ENCODE results near the gene CHD2.
A peak's percentile ranks its signal among the peaks of the same experiment; 100 is the strongest.

The CHD2 gene

GRCh38 chr15:92885224-92886041, 14.7 kb upstream of the CHD2 start:
- DNase-seq: peak; percentile 15

- no peak for DNase-seq
Observed at GRCh38 chr15:92886042-92886537, 14.0 kb upstream of the CHD2 start.

DNA sequence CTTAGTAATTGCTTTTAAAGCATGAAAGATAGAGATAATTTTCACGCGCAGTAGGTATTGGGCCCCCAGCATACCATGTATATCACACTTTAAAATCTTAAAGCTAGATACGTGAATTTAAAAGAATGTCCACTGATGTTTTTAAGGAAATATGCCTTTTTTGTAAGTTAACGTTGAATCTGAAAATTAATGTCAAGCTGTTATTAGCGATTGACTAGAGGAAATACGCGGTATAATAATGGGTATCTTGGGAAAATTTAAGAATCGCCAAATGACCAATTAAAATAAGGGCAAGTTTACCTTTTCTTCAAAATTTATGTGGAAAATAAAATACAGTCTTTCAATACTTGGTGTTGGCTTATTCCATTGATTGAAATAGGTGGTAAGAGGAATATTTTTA, 13.3 kb upstream of the CHD2 start:
- DNase-seq: no peak

DNA sequence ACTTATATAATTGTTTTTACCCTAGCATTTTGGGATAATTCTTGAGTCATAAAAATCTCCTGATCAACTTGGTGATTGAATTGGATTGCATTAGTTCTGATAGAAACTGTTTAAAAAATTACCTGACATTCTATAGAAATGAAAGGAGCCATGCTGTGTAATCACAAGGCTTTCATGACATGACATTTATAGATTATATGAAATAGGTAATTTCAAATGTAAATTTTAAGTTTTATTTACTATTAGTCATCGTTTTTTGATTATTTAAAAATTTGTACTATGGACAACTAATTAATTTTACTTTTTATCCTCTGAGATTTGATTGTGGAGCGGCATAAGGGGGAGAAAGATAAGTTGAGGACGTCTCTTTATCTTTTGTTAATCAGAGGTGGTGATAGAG, 12.3 kb upstream of the CHD2 start:
- DNase-seq: no peak

- no peak for DNase-seq
Observed at GRCh38 chr15:92889390-92890107, 10.6 kb upstream of the CHD2 start.

- DNase-seq: no peak
Observed at GRCh38 chr15:92891533-92892200, 8.5 kb upstream of the CHD2 start.

DNA sequence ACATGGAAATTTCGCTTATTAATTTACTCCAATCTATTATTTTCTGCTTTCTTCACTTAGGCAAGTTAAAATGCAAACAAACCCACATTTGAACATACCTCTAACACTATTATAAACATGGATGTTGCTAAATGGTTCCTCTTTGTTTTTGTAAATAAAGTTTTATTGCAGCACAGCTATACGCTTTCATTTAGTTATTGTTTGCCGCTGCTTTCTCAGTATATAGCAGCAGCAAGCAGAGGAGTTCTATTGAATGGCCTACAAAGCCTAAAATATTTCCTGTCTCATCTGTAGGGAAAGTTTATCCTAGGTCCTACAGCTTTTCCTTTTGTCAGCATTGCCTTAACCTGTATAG, 7.9 kb upstream of the CHD2 start:
- no peak for DNase-seq

GRCh38 chr15:92893200-92893599, 6.9 kb upstream of the CHD2 start:
- no peak for DNase-seq

- no peak for DNase-seq
Observed at GRCh38 chr15:92896561-92896960, 3.6 kb upstream of the CHD2 start.

DNA sequence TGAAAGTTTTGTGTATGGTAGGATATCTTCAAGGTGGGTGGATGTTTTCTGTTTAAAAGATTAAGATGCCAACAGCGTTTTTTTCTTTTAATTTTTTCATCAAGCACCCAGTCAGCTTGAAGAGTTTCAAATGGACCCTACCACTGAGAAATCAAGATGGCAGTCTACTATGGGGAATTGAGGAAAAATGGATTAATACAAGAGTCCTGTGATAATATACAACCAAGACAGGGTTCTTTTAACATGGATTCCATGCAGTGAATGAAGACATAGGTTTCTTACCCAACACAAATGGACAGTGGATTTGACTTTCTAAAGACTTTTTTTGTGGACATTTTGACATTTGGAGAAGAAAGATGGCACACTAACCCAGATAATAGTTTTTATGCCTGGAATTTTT, 2.5 kb upstream of the CHD2 start:
- DNase-seq: no peak

DNA sequence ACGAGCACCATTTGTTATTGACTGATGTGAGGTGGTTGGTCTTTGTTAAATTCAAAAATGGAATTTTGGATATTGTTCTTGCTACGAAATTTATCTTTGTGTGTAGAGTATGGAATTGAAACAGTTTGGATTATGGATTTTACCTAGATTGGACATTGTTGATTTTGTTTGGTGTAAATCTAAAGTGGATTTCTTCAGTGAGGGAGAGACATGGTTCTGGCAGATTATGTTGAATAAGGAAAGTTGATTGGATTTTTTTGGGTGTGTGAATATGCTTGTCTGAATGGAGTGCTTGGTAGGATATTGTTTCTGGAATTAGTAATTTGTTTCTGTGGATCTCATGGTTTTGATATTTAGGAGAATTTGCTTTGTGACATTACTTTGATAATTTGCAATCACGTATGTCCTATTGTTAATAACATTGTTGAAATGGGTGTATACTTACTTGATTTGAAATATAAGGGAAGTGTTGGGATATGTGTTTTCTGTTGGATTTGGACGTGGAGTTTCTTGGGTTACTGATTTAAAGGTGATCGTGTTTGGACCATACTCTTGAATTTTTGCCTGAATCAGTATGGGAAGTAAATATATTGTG, 1.0 kb upstream of the CHD2 start:
- no peak for DNase-seq

DNA sequence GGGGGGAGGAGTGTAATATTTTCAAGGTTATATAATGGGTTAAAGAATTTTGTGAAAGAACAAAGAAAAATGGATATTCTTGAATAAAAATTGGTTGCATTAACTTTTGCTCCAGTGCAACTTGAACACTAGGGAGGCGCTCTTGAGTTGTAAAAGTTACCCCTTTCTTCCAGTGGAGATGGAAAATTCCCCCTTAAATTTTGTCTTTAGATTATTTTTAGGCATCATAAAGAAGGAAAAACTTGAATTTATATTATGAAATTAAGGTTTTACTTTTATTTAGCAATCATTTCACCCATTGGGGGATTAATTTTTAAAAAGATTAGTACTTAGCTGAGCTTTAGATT, 550 bp upstream of the CHD2 start:
- no peak for DNase-seq

DNA sequence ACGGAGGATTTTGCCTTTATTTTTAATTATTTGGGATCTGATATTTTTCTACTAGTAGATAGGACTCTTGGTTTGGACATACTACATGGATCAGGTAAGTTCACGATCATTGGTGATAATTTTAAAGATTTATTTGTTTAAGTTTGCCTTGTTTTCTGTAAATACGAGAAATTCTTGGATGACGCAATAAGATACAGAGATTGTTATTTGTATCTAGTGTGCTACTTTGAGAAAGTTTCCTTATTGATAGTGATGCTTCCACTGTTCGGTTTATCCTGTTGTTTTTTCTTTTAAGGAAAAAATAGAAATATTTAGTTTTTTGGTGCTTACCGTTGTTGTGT, 577 bp downstream of the CHD2 start:
- DNase-seq: no peak

DNA sequence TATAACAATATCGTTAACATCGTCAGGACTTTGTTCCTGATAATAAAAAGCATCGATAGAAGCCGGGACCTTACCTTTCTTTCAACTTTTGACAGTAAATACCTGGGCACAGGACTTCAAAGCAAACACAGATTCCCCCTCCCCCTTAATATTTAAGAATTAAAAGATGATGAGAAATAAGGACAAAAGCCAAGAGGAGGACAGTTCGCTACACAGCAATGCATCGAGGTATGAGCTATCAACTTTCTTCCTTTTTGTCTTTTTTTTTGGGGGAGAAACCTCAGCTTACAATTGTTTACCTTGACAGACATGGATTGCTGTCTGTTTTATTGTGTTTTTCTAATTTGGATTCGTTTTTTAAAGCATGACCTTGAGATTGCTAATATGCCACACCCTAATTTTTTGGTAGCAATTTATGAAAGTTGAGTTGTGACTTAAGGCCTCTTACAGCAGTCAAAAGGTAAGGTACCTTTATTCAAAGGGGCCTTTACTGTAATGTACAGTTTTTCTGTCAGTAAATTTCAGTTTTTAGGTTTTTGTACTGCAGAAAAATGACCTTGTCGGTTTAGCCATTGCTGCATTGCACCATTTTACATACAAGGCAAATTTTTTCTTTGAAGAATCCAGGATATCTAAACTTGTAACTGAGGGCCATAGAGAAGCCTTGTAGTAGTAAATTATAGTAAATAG, 1.1 kb downstream of the CHD2 start:
- DNase-seq: no peak

- DNase-seq: peak; percentile 48
Observed at GRCh38 chr15:92901995-92902394, 1.9 kb downstream of the CHD2 start.

DNA sequence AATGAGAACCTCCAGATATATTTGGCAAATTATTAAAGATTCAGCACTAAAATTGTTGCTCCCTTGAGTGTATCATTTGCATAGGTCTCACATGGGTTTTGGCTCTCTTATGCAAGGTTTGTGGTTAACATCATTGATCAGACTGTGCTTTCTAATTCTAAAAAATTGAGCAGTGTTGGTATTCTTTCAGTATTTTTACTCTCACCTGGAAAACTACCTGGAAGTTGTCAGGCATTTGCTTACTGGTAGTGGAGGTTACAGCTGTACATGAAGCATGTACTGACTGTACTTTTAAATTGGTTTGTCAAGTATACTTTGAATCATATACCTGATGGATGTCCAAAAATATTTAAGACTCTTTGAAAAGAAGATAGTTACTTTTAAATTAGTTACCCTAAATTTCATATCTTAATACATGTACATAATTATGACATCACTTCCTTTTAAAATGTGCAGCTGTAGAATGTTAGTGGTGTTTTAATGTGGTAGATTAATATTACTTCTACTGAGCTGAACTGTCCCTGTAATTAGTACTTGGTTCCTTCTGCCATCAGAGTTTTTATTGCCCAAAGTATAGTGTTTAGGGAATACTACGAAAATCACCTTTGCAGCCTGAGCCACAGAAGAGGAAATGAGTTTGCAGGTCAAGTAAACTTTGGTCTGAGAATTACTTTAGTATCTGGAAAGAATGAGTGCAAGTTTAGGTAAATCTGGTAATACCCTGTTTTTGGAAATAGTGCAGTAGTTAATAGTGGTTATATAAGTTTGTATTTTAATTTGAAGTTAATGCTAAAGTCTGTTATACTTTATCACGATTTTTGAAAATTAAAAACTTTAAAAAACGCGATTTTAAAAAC, 2.8 kb downstream of the CHD2 start:
- DNase-seq: no peak

DNA sequence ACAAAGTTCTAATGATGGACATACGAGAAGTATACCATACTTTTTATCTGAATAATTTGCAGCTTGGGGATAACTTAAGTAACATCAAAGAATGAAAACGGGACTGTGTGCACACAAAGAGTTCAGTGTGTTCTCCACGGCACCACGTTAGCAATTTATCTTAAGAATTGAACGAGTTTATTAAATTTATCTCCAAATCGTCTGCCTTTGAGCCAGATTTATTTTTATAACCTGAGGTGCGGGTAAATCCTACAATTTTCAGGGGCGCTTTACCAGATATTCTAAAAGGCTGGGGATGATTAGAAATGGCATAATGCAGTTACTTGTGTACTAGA, 3.5 kb downstream of the CHD2 start:
- no peak for DNase-seq

- peak; percentile 99 for DNase-seq
Observed at GRCh38 chr15:92903966-92904721, 4.0 kb downstream of the CHD2 start.

DNA sequence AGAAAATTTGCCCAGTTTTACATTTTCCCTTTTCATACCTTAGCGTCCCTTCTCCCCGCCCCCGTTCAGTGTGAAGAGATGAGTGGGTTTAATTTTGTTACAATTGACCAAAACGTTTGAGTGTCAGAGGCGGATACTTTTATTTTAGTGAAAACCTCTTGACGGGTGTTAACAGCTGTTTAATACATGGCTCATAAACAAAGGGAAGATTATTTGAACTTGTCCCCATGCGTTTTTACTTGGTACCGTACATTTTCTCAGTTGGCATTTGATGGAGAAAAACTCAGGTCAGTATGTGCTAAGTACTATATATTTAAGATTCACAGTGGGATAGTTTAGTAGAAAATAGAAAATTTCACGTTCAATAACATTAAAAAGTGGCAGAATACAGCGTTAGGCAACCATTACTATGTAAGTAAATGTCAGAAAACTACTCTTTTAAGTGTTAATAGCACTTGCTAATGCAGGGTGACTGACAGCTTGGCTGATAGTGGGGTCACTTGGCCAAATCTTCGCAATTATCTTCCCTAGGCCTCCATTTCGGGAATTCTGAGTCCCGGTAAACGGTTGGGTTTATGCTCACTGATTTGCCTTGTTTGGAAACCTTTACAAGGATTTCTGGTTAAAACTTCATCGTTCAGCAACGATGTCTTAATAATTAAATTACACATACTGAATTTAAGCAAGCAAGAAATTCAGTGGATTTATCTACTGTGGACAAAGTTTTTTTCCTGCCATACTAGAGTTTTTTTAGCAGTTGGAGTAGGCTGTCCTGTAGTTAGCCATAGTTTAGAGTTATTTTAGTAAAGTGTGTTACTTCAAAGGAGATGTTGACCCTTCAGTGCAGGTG, 4.8 kb downstream of the CHD2 start:
- no peak for DNase-seq

DNA sequence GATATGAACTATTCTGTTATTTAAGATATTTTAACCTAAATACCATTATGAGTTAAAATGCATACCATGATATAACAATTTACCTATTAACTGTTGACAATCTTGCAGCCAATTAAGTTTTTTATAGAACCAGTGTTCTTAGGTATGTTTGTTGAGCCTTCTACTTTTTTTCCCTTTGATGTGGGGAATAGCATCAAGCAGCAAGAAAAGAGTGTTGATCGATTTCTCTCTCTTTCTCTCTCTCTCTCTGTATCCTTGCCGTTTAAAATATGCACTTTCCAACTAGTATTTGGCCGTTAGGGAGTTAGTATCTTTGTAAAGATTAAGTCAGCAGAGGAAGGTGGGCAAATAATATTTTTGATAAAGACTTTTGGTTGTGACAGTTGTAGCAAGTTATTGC, 5.9 kb downstream of the CHD2 start:
- no peak for DNase-seq
